Measurements from ENCODE around the gene NRF1.
"Not testable (repeated sequence)": the region's sequence is repeated elsewhere in the genome, so short reads cannot be mapped to it uniquely, and the experiment has no call there.

Gene NRF1

DNA sequence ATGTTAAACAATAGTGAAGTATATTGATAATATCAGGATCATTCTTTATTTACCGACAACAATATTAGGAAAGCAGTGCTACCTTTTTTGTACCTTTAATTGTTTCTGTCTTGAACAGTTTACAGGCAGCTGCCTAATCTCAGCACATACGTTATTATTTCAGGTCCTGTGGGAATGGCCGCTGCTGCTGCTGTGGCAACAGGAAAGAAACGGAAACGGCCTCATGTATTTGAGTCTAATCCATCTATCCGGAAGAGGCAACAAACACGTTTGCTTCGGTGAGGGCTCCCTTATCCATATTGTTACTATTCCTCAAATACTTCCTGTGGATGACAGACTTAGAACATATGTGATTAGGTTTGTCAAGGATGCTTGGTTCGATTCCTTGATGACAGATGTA, 59.7 kb downstream of the NRF1 start:
- Mint-ChIP-seq H3K27me3 (no peaks in the 10 kb centered on the region), H3K4me3 (no peak overlapping the region), H3K4me1 (no peaks in the 10 kb centered on the region), H3K27ac (no peak overlapping the region), H3K9me3 (no peaks in the 10 kb centered on the region), H3K36me3 (ENCODE audit: low read depth) (peaks cover 20% of the 10 kb centered on the region)
- no peak for ATAC-seq
- no peak for DNase-seq

DNA sequence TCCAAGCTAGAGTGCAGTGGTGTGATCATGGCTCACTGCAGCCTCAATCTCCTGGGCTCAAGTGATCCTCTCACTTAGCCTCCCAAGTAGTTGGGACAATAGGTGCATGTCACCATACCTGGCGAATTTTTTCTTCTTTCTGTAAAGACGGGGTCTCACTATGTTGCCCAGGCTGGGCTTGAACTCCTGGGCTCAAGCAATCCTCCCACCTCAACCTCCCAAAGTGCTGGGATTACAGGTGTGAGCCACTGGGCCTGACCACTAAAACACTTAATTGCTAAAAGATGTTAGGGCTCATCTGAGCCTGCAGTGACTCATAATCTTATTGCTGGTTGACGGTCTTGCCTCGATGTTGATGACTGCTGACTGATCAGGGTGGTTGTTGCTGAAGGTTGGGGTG, 63.0 kb downstream of the NRF1 start:
- H3K27ac Mint-ChIP-seq, DNase-seq, H3K9me3 Mint-ChIP-seq, ATAC-seq, H3K4me3 Mint-ChIP-seq, H3K27me3 Mint-ChIP-seq, H3K4me1 Mint-ChIP-seq: not testable (repeated sequence)
- H3K36me3 Mint-ChIP-seq (ENCODE audit: low read depth), result peaks cover 42% of the 10 kb centered on the region

GRCh38 chr7:129675521-129675920, 64.0 kb downstream of the NRF1 start:
- H3K36me3 Mint-ChIP-seq (ENCODE audit: low read depth), result peaks cover 47% of the 10 kb centered on the region
- H3K27ac Mint-ChIP-seq, result no peak overlapping the region
- no peak overlapping the region for H3K4me3 Mint-ChIP-seq
- DNase-seq, result no peak
- H3K9me3 Mint-ChIP-seq, result no peaks in the 10 kb centered on the region
- no peaks in the 10 kb centered on the region for H3K4me1 Mint-ChIP-seq
- ATAC-seq, result no peak
- no peaks in the 10 kb centered on the region for H3K27me3 Mint-ChIP-seq

GRCh38 chr7:129676017-129676897, 64.7 kb downstream of the NRF1 start:
- Mint-ChIP-seq H3K36me3 (ENCODE audit: low read depth) (peaks cover 48% of the 10 kb centered on the region), H3K27me3 (no peaks in the 10 kb centered on the region), H3K4me3 (no peak overlapping the region), H3K27ac (no peak overlapping the region), H3K4me1 (no peaks in the 10 kb centered on the region), H3K9me3 (no peaks in the 10 kb centered on the region)
- ATAC-seq (no peak), DNase-seq (no peak)

- H3K27me3 Mint-ChIP-seq, result no peaks in the 10 kb centered on the region
- H3K9me3 Mint-ChIP-seq, result no peaks in the 10 kb centered on the region
- no peak overlapping the region for H3K4me3 Mint-ChIP-seq
- DNase-seq (no peak), ATAC-seq (no peak)
- peaks cover 50% of the 10 kb centered on the region for H3K36me3 Mint-ChIP-seq (ENCODE audit: low read depth)
- no peaks in the 10 kb centered on the region for H3K4me1 Mint-ChIP-seq
- no peak overlapping the region for H3K27ac Mint-ChIP-seq
Observed at GRCh38 chr7:129677796-129678195, 66.3 kb downstream of the NRF1 start.

- H3K27me3 Mint-ChIP-seq, result no peaks in the 10 kb centered on the region
- peaks cover 50% of the 10 kb centered on the region for H3K36me3 Mint-ChIP-seq (ENCODE audit: low read depth)
- no peak overlapping the region for H3K4me3 Mint-ChIP-seq
- H3K9me3 Mint-ChIP-seq, result no peaks in the 10 kb centered on the region
- no peak overlapping the region for H3K27ac Mint-ChIP-seq
- DNase-seq (no peak), ATAC-seq (no peak)
- H3K4me1 Mint-ChIP-seq, result no peaks in the 10 kb centered on the region
Observed at GRCh38 chr7:129678606-129679005, 67.1 kb downstream of the NRF1 start.

- H3K27ac Mint-ChIP-seq, result no peak overlapping the region
- H3K36me3 Mint-ChIP-seq (ENCODE audit: low read depth), result peaks cover 43% of the 10 kb centered on the region
- H3K4me3 Mint-ChIP-seq, result no peak overlapping the region
- no peaks in the 10 kb centered on the region for H3K9me3 Mint-ChIP-seq
- H3K4me1 Mint-ChIP-seq, result no peaks in the 10 kb centered on the region
- ATAC-seq, result no peak
- no peak for DNase-seq
- H3K27me3 Mint-ChIP-seq, result no peaks in the 10 kb centered on the region
Observed at GRCh38 chr7:129680400-129680799, 68.9 kb downstream of the NRF1 start.

- H3K36me3 Mint-ChIP-seq (ENCODE audit: low read depth), result peaks cover 13% of the 10 kb centered on the region
- no peaks in the 10 kb centered on the region for H3K27me3 Mint-ChIP-seq
- H3K9me3 Mint-ChIP-seq, result no peaks in the 10 kb centered on the region
- ATAC-seq, result no peak
- H3K4me1 Mint-ChIP-seq, result no peaks in the 10 kb centered on the region
- no peak overlapping the region for H3K4me3 Mint-ChIP-seq
- no peak overlapping the region for H3K27ac Mint-ChIP-seq
- DNase-seq, result no peak
Observed at GRCh38 chr7:129684777-129685176, 73.3 kb downstream of the NRF1 start.

DNA sequence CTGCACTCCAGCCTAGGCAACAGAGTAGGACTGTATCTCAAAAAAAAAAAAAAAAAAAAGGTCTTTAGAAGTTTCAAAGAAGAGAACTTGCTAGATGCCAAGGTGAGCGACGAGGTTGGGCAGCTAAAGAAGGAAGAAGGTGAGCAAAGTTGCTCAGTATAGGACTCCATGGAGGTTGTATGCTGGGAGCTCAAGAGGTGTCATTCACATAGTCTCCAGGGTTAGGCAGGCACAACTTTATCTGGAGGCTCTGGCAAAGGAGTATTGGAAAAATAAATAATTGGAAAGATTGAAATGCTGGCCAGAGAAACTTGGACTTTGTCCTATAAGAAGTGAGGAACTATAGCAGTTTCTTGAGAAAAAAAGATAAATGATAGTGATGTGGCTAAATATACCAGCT, 74.5 kb downstream of the NRF1 start:
- H3K9me3 Mint-ChIP-seq, result no peaks in the 10 kb centered on the region
- DNase-seq (no peak), ATAC-seq (no peak)
- no peak overlapping the region for H3K4me3 Mint-ChIP-seq
- no peak overlapping the region for H3K27ac Mint-ChIP-seq
- no peaks in the 10 kb centered on the region for H3K27me3 Mint-ChIP-seq
- no peaks in the 10 kb centered on the region for H3K4me1 Mint-ChIP-seq
- peaks cover 8% of the 10 kb centered on the region for H3K36me3 Mint-ChIP-seq (ENCODE audit: low read depth)

DNA sequence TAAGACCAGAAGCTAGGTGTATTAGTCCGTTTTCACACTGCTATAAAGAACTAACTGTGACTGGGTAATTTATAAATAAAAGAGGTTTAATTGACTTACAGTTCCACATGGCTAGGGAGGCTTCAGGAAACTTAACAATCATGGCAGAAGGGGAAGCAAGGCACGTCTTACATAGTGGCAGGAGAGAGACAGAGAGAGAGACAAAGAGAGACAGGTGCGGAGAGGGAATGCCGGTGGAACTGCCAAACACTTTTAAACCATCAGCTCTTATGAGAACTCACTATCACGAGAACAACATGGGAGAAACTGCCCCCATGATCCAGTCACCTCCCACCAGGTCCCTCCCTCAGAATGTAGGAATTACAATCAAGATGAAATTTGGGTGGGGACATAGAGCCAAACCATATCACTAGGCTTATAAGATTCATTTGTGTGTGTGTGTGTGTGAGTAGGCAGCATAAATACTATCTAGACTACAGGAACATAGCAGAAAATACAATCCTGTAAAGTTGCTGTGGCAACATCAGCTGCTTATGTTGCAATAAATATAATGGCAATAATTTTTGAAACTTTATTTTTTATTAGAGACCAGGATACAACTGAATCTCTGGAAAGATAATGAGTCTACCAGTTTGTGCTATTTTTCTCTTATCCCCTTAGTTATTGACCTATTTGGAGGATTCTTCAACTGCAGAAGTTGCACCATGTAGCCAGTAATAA, 77.1 kb downstream of the NRF1 start:
- H3K4me1 Mint-ChIP-seq, result no peaks in the 10 kb centered on the region
- peaks cover 18% of the 10 kb centered on the region for H3K36me3 Mint-ChIP-seq (ENCODE audit: low read depth)
- H3K27me3 Mint-ChIP-seq, result no peaks in the 10 kb centered on the region
- H3K27ac Mint-ChIP-seq, result no peak overlapping the region
- no peaks in the 10 kb centered on the region for H3K9me3 Mint-ChIP-seq
- no peak overlapping the region for H3K4me3 Mint-ChIP-seq
- DNase-seq, result no peak
- no peak for ATAC-seq

DNA sequence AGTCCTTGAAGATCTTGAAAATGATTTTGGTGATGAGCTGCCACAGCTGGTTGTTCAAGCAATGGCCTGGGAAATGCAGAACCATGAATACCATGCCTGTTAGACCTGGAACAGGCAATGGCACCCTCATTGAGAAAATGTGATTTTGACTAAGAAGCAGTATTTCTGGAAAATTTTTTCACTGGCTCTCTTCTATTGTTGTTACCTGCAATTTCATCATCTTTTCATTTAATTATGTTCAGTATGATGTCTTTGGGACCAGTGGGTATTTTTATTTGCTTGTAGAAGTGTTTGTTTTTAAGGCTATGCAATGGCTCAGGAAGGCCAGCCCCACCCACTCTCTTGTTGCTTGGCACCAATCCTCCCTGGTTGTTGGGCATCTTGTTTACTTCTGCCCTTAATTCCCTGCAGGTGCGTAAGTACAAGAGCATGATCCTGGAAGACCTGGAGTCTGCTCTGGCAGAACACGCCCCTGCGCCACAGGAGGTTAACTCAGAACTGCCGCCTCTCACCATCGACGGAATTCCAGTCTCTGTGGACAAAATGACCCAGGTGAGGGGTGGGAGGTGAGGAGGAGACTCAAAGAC, 78.6 kb downstream of the NRF1 start:
- Mint-ChIP-seq H3K4me1 (no peaks in the 10 kb centered on the region), H3K9me3 (no peaks in the 10 kb centered on the region), H3K27me3 (no peaks in the 10 kb centered on the region), H3K4me3 (no peak overlapping the region), H3K27ac (no peak overlapping the region), H3K36me3 (ENCODE audit: low read depth) (peaks cover 20% of the 10 kb centered on the region)
- ATAC-seq (no peak), DNase-seq (no peak)

DNA sequence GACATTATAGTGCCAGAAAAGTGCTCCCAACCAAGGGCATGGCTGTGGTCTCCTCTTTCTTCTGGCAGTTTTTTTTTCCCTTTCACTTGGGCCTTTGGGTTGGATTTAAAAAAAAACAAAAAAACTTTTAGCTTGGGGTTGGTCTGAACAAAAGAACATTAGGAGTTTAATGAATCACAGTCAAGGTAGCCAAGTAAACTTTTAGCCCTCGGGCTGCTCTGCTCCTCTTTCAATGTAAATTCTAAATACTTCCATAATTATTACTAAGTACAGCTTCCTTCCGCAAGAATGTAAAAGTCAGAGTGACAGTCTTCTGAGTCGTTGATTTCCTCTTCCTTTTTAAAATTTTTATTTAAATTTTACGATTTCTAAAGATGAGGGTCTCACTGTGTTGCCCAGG, 79.2 kb downstream of the NRF1 start:
- no peak overlapping the region for H3K27ac Mint-ChIP-seq
- no peaks in the 10 kb centered on the region for H3K9me3 Mint-ChIP-seq
- no peaks in the 10 kb centered on the region for H3K27me3 Mint-ChIP-seq
- no peaks in the 10 kb centered on the region for H3K4me1 Mint-ChIP-seq
- DNase-seq (no peak), ATAC-seq (no peak)
- H3K4me3 Mint-ChIP-seq, result no peak overlapping the region
- peaks cover 18% of the 10 kb centered on the region for H3K36me3 Mint-ChIP-seq (ENCODE audit: low read depth)

- Mint-ChIP-seq H3K4me1 (peaks cover 7% of the 10 kb centered on the region), H3K9me3 (no peaks in the 10 kb centered on the region), H3K27me3 (no peaks in the 10 kb centered on the region), H3K27ac (peak overlapping the region; percentile 38), H3K4me3 (no peak overlapping the region), H3K36me3 (ENCODE audit: low read depth) (peaks cover 7% of the 10 kb centered on the region)
- DNase-seq (no peak), ATAC-seq (no peak)
Observed at GRCh38 chr7:129698516-129699418, 87.2 kb downstream of the NRF1 start.

GRCh38 chr7:129702316-129702715, 90.8 kb downstream of the NRF1 start:
- Mint-ChIP-seq H3K4me1 (peaks cover 8% of the 10 kb centered on the region), H3K27me3 (no peaks in the 10 kb centered on the region), H3K9me3 (no peaks in the 10 kb centered on the region), H3K4me3 (no peak overlapping the region), H3K27ac (no peak overlapping the region), H3K36me3 (ENCODE audit: low read depth) (peaks cover 8% of the 10 kb centered on the region)
- ATAC-seq (no peak), DNase-seq (no peak)
